GM12878 (cell line): ENCODE measurements around the gene B4GALT5.

Experiments
- BACH1 ChIP-seq: fragments of 450-650 bp; IDR thresholded peaks from 2 replicates; pipeline ENCODE4 v1.6.1; 2017; ENCODE audit warnings: mild to moderate bottlenecking, borderline replicate concordance
- JUNB ChIP-seq: IDR thresholded peaks from 2 replicates; pipeline ENCODE4 v1.6.1; 2016; ENCODE audit warnings: antibody characterized with exemption, mild to moderate bottlenecking
- NRF1 ChIP-seq: conservative IDR thresholded peaks from 2 replicates; pipeline ENCODE4 v1.6.1; 2011; ENCODE audit warnings: mild to moderate bottlenecking, low read depth, low read length, improper control_type of control experiment
- POLR2A ChIP-seq: IDR thresholded peaks from 2 replicates; pipeline ENCODE4 v1.6.1; 2011; ENCODE audit warnings: low read depth, mild to moderate bottlenecking, low read length
- ZNF274 ChIP-seq: IDR thresholded peaks from one replicate; pipeline ENCODE4 v1.8.0; 2011; ENCODE audit not compliant: insufficient read length, insufficient read depth

GRCh38 chr20:49756241-49756640, 42.6 kb upstream of the B4GALT5 start:
- TF ChIP-seq ZNF274 (no peak), JUNB (no peak), NRF1 (no peak), BACH1 (no peak), POLR2A (no peak)
